ENCODE data around the gene RNPEP. TPM values are rescaled to one million over a fixed set of nuclear protein-coding genes. Genes with fewer than 3 reads are reported as not detected.
"Not testable (repeated sequence)": the region's sequence is repeated elsewhere in the genome, so short reads cannot be mapped to it uniquely, and the experiment has no call there.

The RNPEP gene
- total and polyA plus RNA-seq, 8 donors, result 23.3 to 900 (median 50.5) TPM

GRCh38 chr1:202018468-202019234, 36.2 kb downstream of the RNPEP start:
- Histone ChIP-seq H3K4me1 (peaks cover 17 to 43% (median 27%) of the 10 kb centered on the region in 4 donors), H3K9me3 (no peaks in the 10 kb centered on the region), H3K36me3 (peaks cover 18 to 26% (median 23%) of the 10 kb centered on the region in 4 donors), H3K27ac (peak overlapping the region; percentile 88 to 94 (median 92)), H3K27me3 (peaks cover 0 to 13% (median 0%) of the 10 kb centered on the region in 3 donors), H3K4me3 (peak overlapping the region in 1 of 4 donors; percentile 8)
- TF ChIP-seq EP300 (IDR thresholded peaks at IDR 0.05) (no peak), CTCF (IDR thresholded peaks at IDR 0.05) (no peak), POLR2AphosphoS5 (IDR thresholded peaks at IDR 0.05) (peak in 2 of 3 donors; percentile 24 to 66), POLR2A (IDR thresholded peaks at IDR 0.05) (no peak)
- 21 to 49% (median 30%) methylated on average over 14 to 19 of the region's 19 CpGs for WGBS, 5 donors
- DNase-seq, result peak; percentile 93
- intact Hi-C loops (cut with DNase I; ENCODE audit: low total_unique reads), result no loop called here

GRCh38 chr1:202019235-202019558, 36.7 kb downstream of the RNPEP start:
- Histone ChIP-seq H3K4me1 (peaks cover 17 to 43% (median 27%) of the 10 kb centered on the region in 4 donors), H3K36me3 (peaks cover 13 to 20% (median 19%) of the 10 kb centered on the region in 4 donors), H3K27me3 (peaks cover 0 to 13% (median 0%) of the 10 kb centered on the region in 3 donors), H3K27ac (peak overlapping the region; percentile 88 to 94 (median 92))
- H3K4me3 ChIP-seq; intact Hi-C loops (cut with DNase I; ENCODE audit: low total_unique reads); H3K9me3 ChIP-seq; DNase-seq: not testable (repeated sequence)
- WGBS, 5 donors, result 59 to 72% (median 67%) methylated on average over 8 of the region's 8 CpGs

- intact Hi-C loops (cut with DNase I; ENCODE audit: low total_unique reads), result no loop called here
- peak; percentile 94 to 96 for DNase-seq
- no peaks in the 10 kb centered on the region for H3K9me3 ChIP-seq
- WGBS, 5 donors, result 15 to 43% (median 28%) methylated on average over 6 of the region's 6 CpGs
- no peak overlapping the region for H3K4me3 ChIP-seq
- TF ChIP-seq POLR2A (IDR thresholded peaks at IDR 0.05) (no peak), POLR2AphosphoS5 (IDR thresholded peaks at IDR 0.05) (peak in 2 of 3 donors; percentile 67 to 77)
- peaks cover 8 to 19% (median 15%) of the 10 kb centered on the region in 4 donors for H3K4me1 ChIP-seq
- peaks cover 0 to 5% (median 0%) of the 10 kb centered on the region in 3 donors for H3K27me3 ChIP-seq
- H3K27ac ChIP-seq, result peak overlapping the region; percentile 70 to 83 (median 80)
- H3K36me3 ChIP-seq, result no peaks in the 10 kb centered on the region
These were observed 40.6 kb downstream of the RNPEP start for GRCh38 chr1:202023001-202023433.

GRCh38 chr1:202029171-202029665, 46.8 kb downstream of the RNPEP start:
- intact Hi-C loops (cut with DNase I; ENCODE audit: low total_unique reads), result no loop called here
- no peak for DNase-seq

More at GRCh38 chr1:202029171-202029665, 46.8 kb downstream of the RNPEP start:
- TF ChIP-seq CTCF (IDR thresholded peaks at IDR 0.05) (no peak), POLR2A (IDR thresholded peaks at IDR 0.05) (no peak), EP300 (IDR thresholded peaks at IDR 0.05) (no peak), POLR2AphosphoS5 (IDR thresholded peaks at IDR 0.05) (no peak)
- peaks cover 0 to 14% (median 6%) of the 10 kb centered on the region in 4 donors for H3K4me1 ChIP-seq
- WGBS, 5 donors, result 70 to 81% (median 73%) methylated on average over 5 of the region's 5 CpGs
- no peaks in the 10 kb centered on the region for H3K9me3 ChIP-seq
- no peak overlapping the region for H3K4me3 ChIP-seq
- peak overlapping the region in 1 of 5 donors; percentile 8 for H3K27ac ChIP-seq
- H3K36me3 ChIP-seq, result no peaks in the 10 kb centered on the region
- H3K27me3 ChIP-seq, result no peaks in the 10 kb centered on the region
